HCT116 (cell line): ENCODE results near the gene TMEM238L. TPM values are rescaled to one million over a fixed set of nuclear protein-coding genes. Genes with fewer than 3 reads are reported as not detected.

Experiments used
- ATAC-seq: fragments of 200-7000 bp; cut with Tn5 transposase; 2 replicates; pipeline ENCODE4 v1.9.1; 2020; ENCODE audit warnings: mild to moderate bottlenecking, moderate library complexity
- BruUV-seq: library from RNA; stranded (reverse); fragments of 400-500 nt; replicated peaks from 2 replicates; lab custom pipeline; 2021; lab: Mats Ljungman, UMichigan
- CTCF ChIA-PET: fragments of 300-600 bp; sonication (Branson Sonifier 250); formaldehyde crosslinking; loops from one replicate; lab custom pipeline; 2021; ENCODE audit warnings: antibody characterized with exemption; lab: Charles Lee
- POLR2A ChIA-PET: fragments of 300-600, 350-600 bp; sonication (Branson Sonifier 250); formaldehyde crosslinking; loops from one replicate; lab custom pipeline; 2021; ENCODE audit warnings: antibody characterized with exemption; lab: Charles Lee
- RAD21 ChIA-PET, 2 experiments: fragments of 300-600 bp; sonication (Branson Sonifier 250); formaldehyde crosslinking; loops; one replicate each; lab custom pipeline; 2023; ENCODE audit warnings: low total read pairs in 2 of 2; ENCODE audit not compliant: uncharacterized antibody in 2 of 2, unreplicated experiment in 2 of 2, low non-redundant PET in 1 of 2; lab: Charles Lee
- DNase-seq: peaks from one replicate; pipeline ENCODE4 v3.0.0-alpha.2; 2010; ENCODE audit warnings: low read depth, low spot score
- H2AFZ ChIP-seq: fragments of 200-600 bp; shearing (Covaris generic), sonication (generic); 2 replicates; pipeline ENCODE4 v1.6.1; 2017; ENCODE audit warnings: low read depth, mixed run types, mixed read lengths, antibody characterized with exemption, low read length; ENCODE audit not compliant: poor library complexity, severe bottlenecking
- H3K27ac ChIP-seq: 2 replicates; pipeline ENCODE4 v1.5.1; 2012; ENCODE audit warnings: low read depth, low read length
- H3K27me3 ChIP-seq: fragments of 200-600 bp; sonication (generic); 2 replicates; pipeline ENCODE4 v1.6.1; 2016; ENCODE audit warnings: mixed run types, low read length, mixed read lengths; ENCODE audit not compliant: insufficient read depth
- H3K36me3 ChIP-seq, 2 experiments: fragments of 200-500 bp in 1 of 2; fragments of 200-600 bp in 1 of 2; sonication (Bioruptor generic) in 1 of 2; sonication (generic) in 1 of 2; 2 replicates each; pipeline versions ENCODE4 v1.5.1 to v1.6.1; 2014 to 2016; ENCODE audit warnings: low read length in 2 of 2, inconsistent platforms in 1 of 2, mixed read lengths in 1 of 2, mixed run types in 1 of 2; ENCODE audit not compliant: insufficient read depth in 2 of 2, control insufficient read depth in 1 of 2
- H3K4me1 ChIP-seq, 2 experiments: fragments of 200-600 bp in 1 of 2; sonication (generic) in 1 of 2; 2 replicates each; pipeline versions ENCODE4 v1.5.1 to v1.6.1; 2012 to 2017; ENCODE audit warnings: low read length in 2 of 2, inconsistent platforms in 1 of 2, mild to moderate bottlenecking in 1 of 2, mixed read lengths in 1 of 2, mixed run types in 1 of 2, moderate library complexity in 1 of 2; ENCODE audit not compliant: insufficient read depth in 2 of 2, control insufficient read depth in 1 of 2
- H3K4me2 ChIP-seq: fragments of 200-600 bp; sonication (generic); 2 replicates; pipeline ENCODE4 v1.6.1; 2017; ENCODE audit warnings: mixed run types, low read length, mixed read lengths
- H3K4me3 ChIP-seq, 2 experiments: fragments of 200-600 bp in 1 of 2; sonication (generic) in 1 of 2; replicated peaks in 1 of 2; 2 replicates each; pipeline ENCODE4 v1.5.1; 2011 to 2016; ENCODE audit warnings: low read length in 2 of 2, control low read depth in 1 of 2, low read depth in 1 of 2, mild to moderate bottlenecking in 1 of 2, mixed read lengths in 1 of 2, mixed run types in 1 of 2
- H3K79me2 ChIP-seq: fragments of 200-600 bp; sonication (generic); 2 replicates; pipeline ENCODE4 v1.6.1; 2017; ENCODE audit warnings: mild to moderate bottlenecking, mixed run types, low read length, moderate library complexity, mixed read lengths; ENCODE audit not compliant: insufficient read depth
- H3K9ac ChIP-seq: fragments of 200-600 bp; sonication (generic); 2 replicates; pipeline ENCODE4 v1.6.1; 2016; ENCODE audit warnings: low read length, mixed read lengths
- H3K9me2 ChIP-seq: fragments of 200-600 bp; sonication (generic), shearing (Covaris generic); 2 replicates; pipeline ENCODE4 v1.6.1; 2017; ENCODE audit warnings: mixed run types, mild to moderate bottlenecking, moderate library complexity; ENCODE audit not compliant: insufficient read depth
- H3K9me3 ChIP-seq, 2 experiments: fragments of 200-500 bp in 1 of 2; fragments of 200-600 bp in 1 of 2; sonication (Bioruptor generic) in 1 of 2; sonication (generic) in 1 of 2; 2 replicates each; pipeline ENCODE4 v1.6.1; 2014 to 2017; ENCODE audit warnings: low read length in 2 of 2, mixed read lengths in 2 of 2, inconsistent platforms in 1 of 2, low read depth in 1 of 2, mild to moderate bottlenecking in 1 of 2, mixed run types in 1 of 2, moderate library complexity in 1 of 2; ENCODE audit not compliant: control insufficient read depth in 1 of 2, insufficient read depth in 1 of 2
- H4K20me1 ChIP-seq: fragments of 200-600 bp; sonication (generic), shearing (Covaris generic); 2 replicates; pipeline ENCODE4 v1.6.1; 2017; ENCODE audit warnings: mixed run types, mild to moderate bottlenecking, moderate library complexity; ENCODE audit not compliant: insufficient read depth
- CBX3 ChIP-seq: IDR thresholded peaks from 2 replicates; pipeline ENCODE4 v1.6.1; 2012; ENCODE audit warnings: low read depth
- CEBPB ChIP-seq: IDR thresholded peaks from 2 replicates; pipeline ENCODE4 v1.6.1; 2012; ENCODE audit warnings: low read depth
- EGR1 ChIP-seq: IDR thresholded peaks from 2 replicates; pipeline ENCODE4 v1.6.1; 2012; ENCODE audit warnings: low read depth
- ELF1 ChIP-seq: IDR thresholded peaks from 2 replicates; pipeline ENCODE4 v1.6.1; 2012; ENCODE audit warnings: low read depth, borderline replicate concordance
- EZH2phosphoT487 ChIP-seq: fragments of 200-600 bp; IDR thresholded peaks from 2 replicates; pipeline ENCODE4 v1.6.1; 2018; ENCODE audit warnings: antibody characterized with exemption, borderline replicate concordance
- FOSL1 ChIP-seq: IDR thresholded peaks from 2 replicates; pipeline ENCODE4 v1.6.1; 2012; ENCODE audit warnings: low read depth
- JUND ChIP-seq: IDR thresholded peaks from 2 replicates; pipeline ENCODE4 v1.6.1; 2012
- MAX ChIP-seq: IDR thresholded peaks from 2 replicates; pipeline ENCODE4 v1.6.1; 2012
- POLR2A ChIP-seq: IDR thresholded peaks from 2 replicates; pipeline ENCODE4 v1.7.0; 2011; ENCODE audit warnings: borderline replicate concordance; ENCODE audit not compliant: insufficient read depth, insufficient read length; ENCODE audit errors: extremely low read depth
- POLR2AphosphoS5 ChIP-seq: IDR thresholded peaks from 2 replicates; pipeline ENCODE4 v1.6.1; 2011; ENCODE audit warnings: mild to moderate bottlenecking, low read depth, low read length, moderate library complexity
- RAD21 ChIP-seq: IDR thresholded peaks from 2 replicates; pipeline ENCODE4 v1.6.1; 2012; ENCODE audit warnings: low read depth, mild to moderate bottlenecking
- REST ChIP-seq: IDR thresholded peaks from 2 replicates; pipeline ENCODE4 v1.6.1; 2012; ENCODE audit warnings: low read depth
- SIN3A ChIP-seq: IDR thresholded peaks from 2 replicates; pipeline ENCODE4 v1.6.1; 2012; ENCODE audit warnings: low read depth
- SP1 ChIP-seq: IDR thresholded peaks from 2 replicates; pipeline ENCODE4 v1.6.1; 2012; ENCODE audit warnings: low read depth
- SRF ChIP-seq: IDR thresholded peaks from 2 replicates; pipeline ENCODE4 v1.6.1; 2012; ENCODE audit warnings: low read depth
- TCF7L2 ChIP-seq: IDR thresholded peaks from 2 replicates; pipeline ENCODE4 v1.7.0; 2011; ENCODE audit warnings: borderline replicate concordance, inconsistent platforms; ENCODE audit not compliant: insufficient read depth, insufficient read length; ENCODE audit errors: extremely low read depth
- YY1 ChIP-seq: IDR thresholded peaks from 2 replicates; pipeline ENCODE4 v1.6.1; 2011; ENCODE audit warnings: low read length, low read depth, moderate library complexity, mild to moderate bottlenecking; ENCODE audit not compliant: insufficient replicate concordance; ENCODE audit errors: extremely low read depth
- intact Hi-C: fragments of 100-400 bp; cut with micrococcal nuclease; formaldehyde crosslinking; loops from 2 replicates; pipeline ENCODE4 v1.10.0; 2022
- total RNA-seq: library from RNA; stranded (reverse); gene quantifications from one replicate; pipeline ENCODE4 v1.2.1, GENCODE V29; 2021; ENCODE audit not compliant: unreplicated experiment
- TF ChIP-seq, protein P1 (sequence below): IDR thresholded peaks from 2 replicates; pipeline ENCODE4 v1.6.1; 2012

The TMEM238L gene
- total RNA-seq, 1 experiment from 2014 or later: not detected

- CTCF ChIA-PET: interaction anchor here (1.0 kb wide), 1 partner anchor 48 kb away, joined by 3 read pairs; no protein-coding TSS in a partner anchor
- Histone ChIP-seq H2AFZ (no peak overlapping the region), H4K20me1 (no peaks in the 10 kb centered on the region), H3K79me2 (no peaks in the 10 kb centered on the region), H3K4me1 (no peaks in the 10 kb centered on the region), H3K36me3 (no peaks in the 10 kb centered on the region), H3K4me2 (no peak overlapping the region), H3K4me3 (no peak overlapping the region), H3K9me3 (no peaks in the 10 kb centered on the region), H3K9ac (no peak overlapping the region), H3K27me3 (peaks cover 39% of the 10 kb centered on the region), H3K27ac (no peak overlapping the region), H3K9me2 (no peaks in the 10 kb centered on the region)
- intact Hi-C loops: no loop called here
- DNase-seq (no peak), ATAC-seq (no peak)
- RAD21 ChIA-PET: no interaction called here
- TF ChIP-seq TCF7L2 (no peak), FOSL1 (no peak), POLR2AphosphoS5 (no peak), CBX3 (no peak), POLR2A (no peak), EZH2phosphoT487 (no peak), RAD21 (no peak), YY1 (no peak), ELF1 (no peak), REST (no peak), SIN3A (no peak), SP1 (no peak), CEBPB (no peak), EGR1 (no peak), MAX (no peak), JUND (no peak), SRF (no peak)
- TF ChIP-seq, protein P1, sequence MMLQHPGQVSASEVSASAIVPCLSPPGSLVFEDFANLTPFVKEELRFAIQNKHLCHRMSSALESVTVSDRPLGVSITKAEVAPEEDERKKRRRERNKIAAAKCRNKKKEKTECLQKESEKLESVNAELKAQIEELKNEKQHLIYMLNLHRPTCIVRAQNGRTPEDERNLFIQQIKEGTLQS: no peak
- no TSS peak for BruUV-seq
- POLR2A ChIA-PET: no interaction called here
Observed at GRCh38 chr17:10821054-10821453, 17.2 kb upstream of the TMEM238L start.
